ENCODE measurements around the gene LAT. TPM values are rescaled to one million over a fixed set of nuclear protein-coding genes. Genes with fewer than 3 reads are reported as not detected.
"Not testable (repeated sequence)": the region's sequence is repeated elsewhere in the genome, so short reads cannot be mapped to it uniquely, and the experiment has no call there.

LAT gene
- total RNA-seq = 1.6 TPM
- long read RNA-seq, partial matches to known transcripts = 1 of 1 reads
- long read RNA-seq, other reads (novel, unspliced or antisense) = 0 of 1 reads

- intact Hi-C loops (cut with micrococcal nuclease) = no loop called here
- ATAC-seq (peak; percentile 40), DNase-seq (peak; percentile 53)
Observed at GRCh38 chr16:28984619-28985135, at the start of gene LAT. TSS of gene LAT (plus strand) at chr16:28985052. CDS start at chr16:28985418, 366 bp downstream.

GRCh38 chr16:28935346-28935745 lies 49.5 kb upstream of the LAT start:
- ATAC-seq (no peak), DNase-seq (no peak)
- intact Hi-C loops (cut with micrococcal nuclease) = no loop called here

- DNase-seq (peak; percentile 87), ATAC-seq (peak; percentile 98)
- intact Hi-C loops (cut with micrococcal nuclease) = no loop called here
Observed at GRCh38 chr16:28935924-28936783, 48.7 kb upstream of the LAT start.

GRCh38 chr16:28936784-28937155 lies 48.1 kb upstream of the LAT start:
- intact Hi-C loops (cut with micrococcal nuclease) = no loop called here
- DNase-seq (no peak), ATAC-seq (no peak)

- ATAC-seq (no peak), DNase-seq (no peak)
- intact Hi-C loops (cut with micrococcal nuclease) = no loop called here
Observed at GRCh38 chr16:28937222-28937876, 47.5 kb upstream of the LAT start.

- DNase-seq (no peak), ATAC-seq (no peak)
- intact Hi-C loops (cut with micrococcal nuclease) = no loop called here
Observed at GRCh38 chr16:28938721-28939120, 46.1 kb upstream of the LAT start.

GRCh38 chr16:28939825-28940224 lies 45.0 kb upstream of the LAT start:
- ATAC-seq; intact Hi-C loops (cut with micrococcal nuclease): not testable (repeated sequence)

GRCh38 chr16:28943281-28943680 lies 41.6 kb upstream of the LAT start:
- no peak for ATAC-seq
- DNase-seq = no peak
- intact Hi-C loops (cut with micrococcal nuclease) = no loop called here

More at GRCh38 chr16:28939825-28940224, 45.0 kb upstream of the LAT start:
- DNase-seq = not testable (repeated sequence)

GRCh38 chr16:28946681-28947080 lies 38.2 kb upstream of the LAT start:
- intact Hi-C loops (cut with micrococcal nuclease) = no loop called here
- DNase-seq = no peak
- ATAC-seq = no peak

GRCh38 chr16:28950648-28951409 lies 34.0 kb upstream of the LAT start, which contains the start of gene NFATC2IP:
TSS of gene NFATC2IP (plus strand) at chr16:28950937. CDS start at chr16:28951012, 75 bp downstream.
- DNase-seq = peak; percentile 99
- peak; percentile 98 for ATAC-seq
- intact Hi-C loops (cut with micrococcal nuclease) = no loop called here

- intact Hi-C loops (cut with micrococcal nuclease) = no loop called here
- ATAC-seq (no peak), DNase-seq (no peak)
Observed at GRCh38 chr16:28951410-28951943, 33.4 kb upstream of the LAT start.

GRCh38 chr16:28958216-28958615 lies 26.6 kb upstream of the LAT start:
- DNase-seq (no peak), ATAC-seq (no peak)
- intact Hi-C loops (cut with micrococcal nuclease) = no loop called here

- ATAC-seq = no peak
- DNase-seq = no peak
- intact Hi-C loops (cut with micrococcal nuclease) = no loop called here
Observed at GRCh38 chr16:28958836-28959235, 26.0 kb upstream of the LAT start.

- DNase-seq (no peak), ATAC-seq (no peak)
- intact Hi-C loops (cut with micrococcal nuclease) = no loop called here
Observed at GRCh38 chr16:28964072-28964471, 20.8 kb upstream of the LAT start.

GRCh38 chr16:28964496-28964895 lies 20.4 kb upstream of the LAT start:
- ATAC-seq (no peak), DNase-seq (no peak)
- intact Hi-C loops (cut with micrococcal nuclease) = no loop called here

- DNase-seq (no peak), ATAC-seq (no peak)
- intact Hi-C loops (cut with micrococcal nuclease) = no loop called here
Observed at GRCh38 chr16:28967156-28967555, 17.7 kb upstream of the LAT start.

- ATAC-seq; DNase-seq; intact Hi-C loops (cut with micrococcal nuclease): not testable (repeated sequence)
Observed at GRCh38 chr16:28969696-28970095, 15.2 kb upstream of the LAT start.

GRCh38 chr16:28974007-28974436 lies 10.8 kb upstream of the LAT start:
- DNase-seq (peak; percentile 68), ATAC-seq (peak; percentile 59)
- intact Hi-C loops (cut with micrococcal nuclease) = no loop called here
